NB4 (cell line): ENCODE measurements around the gene STARD13.

Experiments used
- MYC ChIP-seq: IDR thresholded peaks from 2 replicates; pipeline ENCODE4 v1.6.1; 2011; ENCODE audit warnings: low read depth, low read length
- POLR2A ChIP-seq: IDR thresholded peaks from 2 replicates; pipeline ENCODE4 v1.6.1; 2011; ENCODE audit warnings: mild to moderate bottlenecking; ENCODE audit not compliant: insufficient read length; ENCODE audit errors: extremely low read depth
- TF ChIP-seq, protein P1 (sequence below): IDR thresholded peaks from 2 replicates; pipeline ENCODE4 v1.6.1; 2011; ENCODE audit warnings: low read depth, low read length
- TF ChIP-seq, protein P2 (sequence below): IDR thresholded peaks from one replicate; pipeline ENCODE4 v1.5.1; 2012; ENCODE audit warnings: low read depth, low read length

DNA sequence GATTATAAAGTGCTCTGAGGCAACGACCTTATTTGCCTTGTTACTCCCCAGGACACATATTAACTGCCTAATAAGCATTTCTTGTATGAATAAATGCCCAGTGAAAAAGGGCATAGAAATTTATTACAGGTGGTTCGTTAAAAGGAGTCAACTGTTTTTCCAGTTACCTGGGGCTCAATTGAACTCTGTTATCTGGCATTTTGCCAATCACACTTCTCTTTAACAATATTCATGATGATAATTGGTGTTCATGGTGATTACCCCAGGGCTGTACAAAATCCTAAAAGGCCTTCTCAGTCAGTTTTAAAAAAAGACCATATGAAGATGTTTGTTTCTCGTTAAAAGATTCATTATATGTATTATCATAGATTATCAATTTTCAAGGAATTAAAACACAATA, 212.2 kb downstream of the STARD13 start:
- TF ChIP-seq, protein P1, sequence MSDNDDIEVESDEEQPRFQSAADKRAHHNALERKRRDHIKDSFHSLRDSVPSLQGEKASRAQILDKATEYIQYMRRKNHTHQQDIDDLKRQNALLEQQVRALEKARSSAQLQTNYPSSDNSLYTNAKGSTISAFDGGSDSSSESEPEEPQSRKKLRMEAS: no peak
- TF ChIP-seq POLR2A (no peak), MYC (no peak)
- TF ChIP-seq, protein P2, sequence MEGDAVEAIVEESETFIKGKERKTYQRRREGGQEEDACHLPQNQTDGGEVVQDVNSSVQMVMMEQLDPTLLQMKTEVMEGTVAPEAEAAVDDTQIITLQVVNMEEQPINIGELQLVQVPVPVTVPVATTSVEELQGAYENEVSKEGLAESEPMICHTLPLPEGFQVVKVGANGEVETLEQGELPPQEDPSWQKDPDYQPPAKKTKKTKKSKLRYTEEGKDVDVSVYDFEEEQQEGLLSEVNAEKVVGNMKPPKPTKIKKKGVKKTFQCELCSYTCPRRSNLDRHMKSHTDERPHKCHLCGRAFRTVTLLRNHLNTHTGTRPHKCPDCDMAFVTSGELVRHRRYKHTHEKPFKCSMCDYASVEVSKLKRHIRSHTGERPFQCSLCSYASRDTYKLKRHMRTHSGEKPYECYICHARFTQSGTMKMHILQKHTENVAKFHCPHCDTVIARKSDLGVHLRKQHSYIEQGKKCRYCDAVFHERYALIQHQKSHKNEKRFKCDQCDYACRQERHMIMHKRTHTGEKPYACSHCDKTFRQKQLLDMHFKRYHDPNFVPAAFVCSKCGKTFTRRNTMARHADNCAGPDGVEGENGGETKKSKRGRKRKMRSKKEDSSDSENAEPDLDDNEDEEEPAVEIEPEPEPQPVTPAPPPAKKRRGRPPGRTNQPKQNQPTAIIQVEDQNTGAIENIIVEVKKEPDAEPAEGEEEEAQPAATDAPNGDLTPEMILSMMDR: no peak
